ENCODE results near the gene SPEM3.
"Not testable (repeated sequence)": the region's sequence is repeated elsewhere in the genome, so short reads cannot be mapped to it uniquely, and the experiment has no call there.

The SPEM3 gene

GRCh38 chr17:7476494-7476893 is 47.8 kb downstream of the SPEM3 start:
- TF ChIP-seq CTCF (IDR thresholded peaks at IDR 0.05), result no peak
- no peak for DNase-seq (ENCODE audit: low spot score)
- Histone ChIP-seq H3K4me3 (peak overlapping the region; percentile 96), H3K27ac (peak overlapping the region; percentile 33 to 100)

GRCh38 chr17:7476951-7477350 is 48.3 kb downstream of the SPEM3 start:
- Histone ChIP-seq H3K27ac (peak overlapping the region; percentile 99 to 100), H3K4me3 (peak overlapping the region; percentile 96)
- DNase-seq (ENCODE audit: low spot score), result no peak
- no peak for TF ChIP-seq CTCF (IDR thresholded peaks at IDR 0.05)

- Histone ChIP-seq H3K27ac (peak overlapping the region; percentile 99 to 100), H3K4me3 (peak overlapping the region; percentile 96)
- no peak for TF ChIP-seq CTCF (IDR thresholded peaks at IDR 0.05)
- no peak for DNase-seq (ENCODE audit: low spot score)
Measured at GRCh38 chr17:7477392-7478275, 49.0 kb downstream of the SPEM3 start.

GRCh38 chr17:7478276-7479212 is 49.9 kb downstream of the SPEM3 start:
- no peak for DNase-seq (ENCODE audit: low spot score)
- Histone ChIP-seq H3K4me3 (peak overlapping the region; percentile 96), H3K27ac (peak overlapping the region; percentile 99 to 100)
- no peak for TF ChIP-seq CTCF (IDR thresholded peaks at IDR 0.05)

- peak; percentile 83 for DNase-seq (ENCODE audit: low spot score)
- no peak for TF ChIP-seq CTCF (IDR thresholded peaks at IDR 0.05)
- H3K4me3 ChIP-seq, result peak within 1 kb of the TSS; percentile 96
- peak within 1 kb of the TSS; percentile 99 to 100 for H3K27ac ChIP-seq
Measured at GRCh38 chr17:7479213-7480088, 50.8 kb downstream of the SPEM3 start, which contains the start of gene ZBTB4. ZBTB4 (minus strand) TSS chr17:7479631; CDS start chr17:7466801, 12,830 bp downstream.

GRCh38 chr17:7480089-7480384 is 51.4 kb downstream of the SPEM3 start:
- DNase-seq (ENCODE audit: low spot score), result no peak
- no peak for TF ChIP-seq CTCF (IDR thresholded peaks at IDR 0.05)
- Histone ChIP-seq H3K4me3 (peak overlapping the region; percentile 96), H3K27ac (peak overlapping the region; percentile 99 to 100)

- peak within 1 kb of the TSS; percentile 99 to 100 for H3K27ac ChIP-seq
- peak within 1 kb of the TSS; percentile 96 for H3K4me3 ChIP-seq
- DNase-seq (ENCODE audit: low spot score), result not testable (repeated sequence)
Measured at GRCh38 chr17:7481275-7481674, 52.6 kb downstream of the SPEM3 start, which contains the start of gene SLC35G6. SLC35G6 (plus strand) TSS chr17:7481446; CDS start chr17:7481517, 71 bp downstream.

- peak overlapping the region; percentile 93 to 98 for H3K27ac ChIP-seq
- not testable (repeated sequence) for DNase-seq (ENCODE audit: low spot score); H3K4me3 ChIP-seq
Measured at GRCh38 chr17:7481842-7482741, 53.4 kb downstream of the SPEM3 start.

Data from coronary artery (tissue), 2 donors.